HCT116 (cell line): ENCODE measurements around the gene ARHGDIG. TPM values are rescaled to one million over a fixed set of nuclear protein-coding genes. Genes with fewer than 3 reads are reported as not detected.

Experiments used
- ATAC-seq: fragments of 200-7000 bp; cut with Tn5 transposase; 2 replicates; pipeline ENCODE4 v1.9.1; 2020; ENCODE audit warnings: mild to moderate bottlenecking, moderate library complexity
- BruUV-seq: library from RNA; stranded (reverse); fragments of 400-500 nt; replicated peaks from 2 replicates; lab custom pipeline; 2021; lab: Mats Ljungman, UMichigan
- CTCF ChIA-PET: fragments of 300-600 bp; sonication (Branson Sonifier 250); formaldehyde crosslinking; loops from one replicate; lab custom pipeline; 2021; ENCODE audit warnings: antibody characterized with exemption; lab: Charles Lee
- POLR2A ChIA-PET: fragments of 300-600, 350-600 bp; sonication (Branson Sonifier 250); formaldehyde crosslinking; loops from one replicate; lab custom pipeline; 2021; ENCODE audit warnings: antibody characterized with exemption; lab: Charles Lee
- RAD21 ChIA-PET, 2 experiments: fragments of 300-600 bp; sonication (Branson Sonifier 250); formaldehyde crosslinking; loops; one replicate each; lab custom pipeline; 2023; ENCODE audit warnings: low total read pairs in 2 of 2; ENCODE audit not compliant: uncharacterized antibody in 2 of 2, unreplicated experiment in 2 of 2, low non-redundant PET in 1 of 2; lab: Charles Lee
- DNase-seq: peaks from one replicate; pipeline ENCODE4 v3.0.0-alpha.2; 2010; ENCODE audit warnings: low read depth, low spot score
- H2AFZ ChIP-seq: fragments of 200-600 bp; shearing (Covaris generic), sonication (generic); 2 replicates; pipeline ENCODE4 v1.6.1; 2017; ENCODE audit warnings: low read depth, mixed run types, mixed read lengths, antibody characterized with exemption, low read length; ENCODE audit not compliant: poor library complexity, severe bottlenecking
- H3K27ac ChIP-seq: 2 replicates; pipeline ENCODE4 v1.5.1; 2012; ENCODE audit warnings: low read depth, low read length
- H3K27me3 ChIP-seq: fragments of 200-600 bp; sonication (generic); 2 replicates; pipeline ENCODE4 v1.6.1; 2016; ENCODE audit warnings: mixed run types, low read length, mixed read lengths; ENCODE audit not compliant: insufficient read depth
- H3K36me3 ChIP-seq, 2 experiments: fragments of 200-500 bp in 1 of 2; fragments of 200-600 bp in 1 of 2; sonication (Bioruptor generic) in 1 of 2; sonication (generic) in 1 of 2; 2 replicates each; pipeline versions ENCODE4 v1.5.1 to v1.6.1; 2014 to 2016; ENCODE audit warnings: low read length in 2 of 2, inconsistent platforms in 1 of 2, mixed read lengths in 1 of 2, mixed run types in 1 of 2; ENCODE audit not compliant: insufficient read depth in 2 of 2, control insufficient read depth in 1 of 2
- H3K4me1 ChIP-seq, 2 experiments: fragments of 200-600 bp in 1 of 2; sonication (generic) in 1 of 2; 2 replicates each; pipeline versions ENCODE4 v1.5.1 to v1.6.1; 2012 to 2017; ENCODE audit warnings: low read length in 2 of 2, inconsistent platforms in 1 of 2, mild to moderate bottlenecking in 1 of 2, mixed read lengths in 1 of 2, mixed run types in 1 of 2, moderate library complexity in 1 of 2; ENCODE audit not compliant: insufficient read depth in 2 of 2, control insufficient read depth in 1 of 2
- H3K4me2 ChIP-seq: fragments of 200-600 bp; sonication (generic); 2 replicates; pipeline ENCODE4 v1.6.1; 2017; ENCODE audit warnings: mixed run types, low read length, mixed read lengths
- H3K4me3 ChIP-seq, 2 experiments: fragments of 200-600 bp in 1 of 2; sonication (generic) in 1 of 2; replicated peaks in 1 of 2; 2 replicates each; pipeline ENCODE4 v1.5.1; 2011 to 2016; ENCODE audit warnings: low read length in 2 of 2, control low read depth in 1 of 2, low read depth in 1 of 2, mild to moderate bottlenecking in 1 of 2, mixed read lengths in 1 of 2, mixed run types in 1 of 2
- H3K79me2 ChIP-seq: fragments of 200-600 bp; sonication (generic); 2 replicates; pipeline ENCODE4 v1.6.1; 2017; ENCODE audit warnings: mild to moderate bottlenecking, mixed run types, low read length, moderate library complexity, mixed read lengths; ENCODE audit not compliant: insufficient read depth
- H3K9ac ChIP-seq: fragments of 200-600 bp; sonication (generic); 2 replicates; pipeline ENCODE4 v1.6.1; 2016; ENCODE audit warnings: low read length, mixed read lengths
- H3K9me2 ChIP-seq: fragments of 200-600 bp; sonication (generic), shearing (Covaris generic); 2 replicates; pipeline ENCODE4 v1.6.1; 2017; ENCODE audit warnings: mixed run types, mild to moderate bottlenecking, moderate library complexity; ENCODE audit not compliant: insufficient read depth
- H3K9me3 ChIP-seq, 2 experiments: fragments of 200-500 bp in 1 of 2; fragments of 200-600 bp in 1 of 2; sonication (Bioruptor generic) in 1 of 2; sonication (generic) in 1 of 2; 2 replicates each; pipeline ENCODE4 v1.6.1; 2014 to 2017; ENCODE audit warnings: low read length in 2 of 2, mixed read lengths in 2 of 2, inconsistent platforms in 1 of 2, low read depth in 1 of 2, mild to moderate bottlenecking in 1 of 2, mixed run types in 1 of 2, moderate library complexity in 1 of 2; ENCODE audit not compliant: control insufficient read depth in 1 of 2, insufficient read depth in 1 of 2
- H4K20me1 ChIP-seq: fragments of 200-600 bp; sonication (generic), shearing (Covaris generic); 2 replicates; pipeline ENCODE4 v1.6.1; 2017; ENCODE audit warnings: mixed run types, mild to moderate bottlenecking, moderate library complexity; ENCODE audit not compliant: insufficient read depth
- CBX3 ChIP-seq: IDR thresholded peaks from 2 replicates; pipeline ENCODE4 v1.6.1; 2012; ENCODE audit warnings: low read depth
- CEBPB ChIP-seq: IDR thresholded peaks from 2 replicates; pipeline ENCODE4 v1.6.1; 2012; ENCODE audit warnings: low read depth
- EGR1 ChIP-seq: IDR thresholded peaks from 2 replicates; pipeline ENCODE4 v1.6.1; 2012; ENCODE audit warnings: low read depth
- ELF1 ChIP-seq: IDR thresholded peaks from 2 replicates; pipeline ENCODE4 v1.6.1; 2012; ENCODE audit warnings: low read depth, borderline replicate concordance
- EZH2 ChIP-seq: fragments of 200-600 bp; sonication (generic); IDR thresholded peaks from 2 replicates; pipeline ENCODE4 v1.6.1; 2017; ENCODE audit warnings: antibody characterized with exemption, mixed run types
- FOSL1 ChIP-seq: IDR thresholded peaks from 2 replicates; pipeline ENCODE4 v1.6.1; 2012; ENCODE audit warnings: low read depth
- POLR2A ChIP-seq: IDR thresholded peaks from 2 replicates; pipeline ENCODE4 v1.7.0; 2011; ENCODE audit warnings: borderline replicate concordance; ENCODE audit not compliant: insufficient read depth, insufficient read length; ENCODE audit errors: extremely low read depth
- POLR2AphosphoS5 ChIP-seq: IDR thresholded peaks from 2 replicates; pipeline ENCODE4 v1.6.1; 2011; ENCODE audit warnings: mild to moderate bottlenecking, low read depth, low read length, moderate library complexity
- RAD21 ChIP-seq: IDR thresholded peaks from 2 replicates; pipeline ENCODE4 v1.6.1; 2012; ENCODE audit warnings: low read depth, mild to moderate bottlenecking
- SIN3A ChIP-seq: IDR thresholded peaks from 2 replicates; pipeline ENCODE4 v1.6.1; 2012; ENCODE audit warnings: low read depth
- SP1 ChIP-seq: IDR thresholded peaks from 2 replicates; pipeline ENCODE4 v1.6.1; 2012; ENCODE audit warnings: low read depth
- SRF ChIP-seq: IDR thresholded peaks from 2 replicates; pipeline ENCODE4 v1.6.1; 2012; ENCODE audit warnings: low read depth
- YY1 ChIP-seq: IDR thresholded peaks from 2 replicates; pipeline ENCODE4 v1.6.1; 2011; ENCODE audit warnings: low read length, low read depth, moderate library complexity, mild to moderate bottlenecking; ENCODE audit not compliant: insufficient replicate concordance; ENCODE audit errors: extremely low read depth
- intact Hi-C: fragments of 100-400 bp; cut with micrococcal nuclease; formaldehyde crosslinking; loops from 2 replicates; pipeline ENCODE4 v1.10.0; 2022
- total RNA-seq: library from RNA; stranded (reverse); gene quantifications from one replicate; pipeline ENCODE4 v1.2.1, GENCODE V29; 2021; ENCODE audit not compliant: unreplicated experiment
- TF ChIP-seq, protein P1 (sequence below): IDR thresholded peaks from 2 replicates; pipeline ENCODE4 v1.6.1; 2011; ENCODE audit warnings: mild to moderate bottlenecking, low read length, moderate library complexity; ENCODE audit not compliant: insufficient replicate concordance; ENCODE audit errors: extremely low read depth
- TF ChIP-seq, protein P2 (sequence below), 3 experiments: fragments of 200-600 bp in 1 of 3; sonication (generic) in 1 of 3; IDR thresholded peaks in 2 of 3; conservative IDR thresholded peaks in 1 of 3; 2 replicates each; pipeline ENCODE4 v1.5.1; 2012 to 2017; ENCODE audit warnings: low read depth in 2 of 3, low read length in 2 of 3, antibody characterized with exemption in 1 of 3, borderline replicate concordance in 1 of 3, control low read depth in 1 of 3, mild to moderate bottlenecking in 1 of 3, mixed read lengths in 1 of 3, mixed run types in 1 of 3, moderate library complexity in 1 of 3; ENCODE audit not compliant: insufficient read depth in 1 of 3

ARHGDIG gene
- total RNA-seq, 1 experiment from 2014 or later = not detected

DNA sequence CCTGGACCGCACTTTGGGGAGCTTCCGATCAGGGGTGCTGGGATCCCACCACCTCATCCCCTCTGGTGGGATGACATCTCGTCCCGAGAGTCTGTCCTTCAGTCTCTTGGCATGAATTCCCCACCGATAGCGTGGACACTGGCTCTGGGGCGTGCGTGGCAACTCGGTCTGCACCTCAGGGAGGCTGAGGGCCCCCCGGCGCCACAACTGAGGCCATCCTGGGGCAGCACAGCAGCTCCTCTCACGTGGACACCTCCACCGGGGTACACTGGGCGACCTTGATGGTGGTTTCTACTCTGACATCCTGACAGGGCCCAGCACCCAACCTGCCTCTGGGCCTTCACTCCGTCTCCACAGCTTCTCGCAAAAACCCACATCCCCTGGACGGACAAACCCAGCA, 11.1 kb downstream of the ARHGDIG start:
- no peak for TF ChIP-seq SP1
- TF ChIP-seq, protein P1, sequence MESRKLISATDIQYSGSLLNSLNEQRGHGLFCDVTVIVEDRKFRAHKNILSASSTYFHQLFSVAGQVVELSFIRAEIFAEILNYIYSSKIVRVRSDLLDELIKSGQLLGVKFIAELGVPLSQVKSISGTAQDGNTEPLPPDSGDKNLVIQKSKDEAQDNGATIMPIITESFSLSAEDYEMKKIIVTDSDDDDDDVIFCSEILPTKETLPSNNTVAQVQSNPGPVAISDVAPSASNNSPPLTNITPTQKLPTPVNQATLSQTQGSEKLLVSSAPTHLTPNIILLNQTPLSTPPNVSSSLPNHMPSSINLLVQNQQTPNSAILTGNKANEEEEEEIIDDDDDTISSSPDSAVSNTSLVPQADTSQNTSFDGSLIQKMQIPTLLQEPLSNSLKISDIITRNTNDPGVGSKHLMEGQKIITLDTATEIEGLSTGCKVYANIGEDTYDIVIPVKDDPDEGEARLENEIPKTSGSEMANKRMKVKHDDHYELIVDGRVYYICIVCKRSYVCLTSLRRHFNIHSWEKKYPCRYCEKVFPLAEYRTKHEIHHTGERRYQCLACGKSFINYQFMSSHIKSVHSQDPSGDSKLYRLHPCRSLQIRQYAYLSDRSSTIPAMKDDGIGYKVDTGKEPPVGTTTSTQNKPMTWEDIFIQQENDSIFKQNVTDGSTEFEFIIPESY = no peak
- no peak for TF ChIP-seq RAD21
- TF ChIP-seq SIN3A = no peak
- no peak for TF ChIP-seq ELF1
- TF ChIP-seq, protein P2, sequence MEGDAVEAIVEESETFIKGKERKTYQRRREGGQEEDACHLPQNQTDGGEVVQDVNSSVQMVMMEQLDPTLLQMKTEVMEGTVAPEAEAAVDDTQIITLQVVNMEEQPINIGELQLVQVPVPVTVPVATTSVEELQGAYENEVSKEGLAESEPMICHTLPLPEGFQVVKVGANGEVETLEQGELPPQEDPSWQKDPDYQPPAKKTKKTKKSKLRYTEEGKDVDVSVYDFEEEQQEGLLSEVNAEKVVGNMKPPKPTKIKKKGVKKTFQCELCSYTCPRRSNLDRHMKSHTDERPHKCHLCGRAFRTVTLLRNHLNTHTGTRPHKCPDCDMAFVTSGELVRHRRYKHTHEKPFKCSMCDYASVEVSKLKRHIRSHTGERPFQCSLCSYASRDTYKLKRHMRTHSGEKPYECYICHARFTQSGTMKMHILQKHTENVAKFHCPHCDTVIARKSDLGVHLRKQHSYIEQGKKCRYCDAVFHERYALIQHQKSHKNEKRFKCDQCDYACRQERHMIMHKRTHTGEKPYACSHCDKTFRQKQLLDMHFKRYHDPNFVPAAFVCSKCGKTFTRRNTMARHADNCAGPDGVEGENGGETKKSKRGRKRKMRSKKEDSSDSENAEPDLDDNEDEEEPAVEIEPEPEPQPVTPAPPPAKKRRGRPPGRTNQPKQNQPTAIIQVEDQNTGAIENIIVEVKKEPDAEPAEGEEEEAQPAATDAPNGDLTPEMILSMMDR (IDR thresholded peaks at IDR 0.05 in 2 of 3, conservative IDR thresholded peaks at IDR 0.05 in 1 of 3; ENCODE audit: borderline replicate concordance in 1 of 3, insufficient read depth in 1 of 3, low read depth in 2 of 3, low read length in 2 of 3) = no peak
- no peak for TF ChIP-seq FOSL1
- TF ChIP-seq CEBPB = no peak
- no peak for TF ChIP-seq EZH2
- no peak for TF ChIP-seq CBX3
- TF ChIP-seq YY1 = no peak
- no peak for TF ChIP-seq SRF
- no peak for TF ChIP-seq POLR2A
- TF ChIP-seq POLR2AphosphoS5 = no peak
- no peak for TF ChIP-seq EGR1
- RAD21 ChIA-PET = no interaction called here
- intact Hi-C loops = no loop called here
- Histone ChIP-seq H3K9me2 (no peaks in the 10 kb centered on the region), H3K4me2 (no peak overlapping the region), H3K9me3 (no peaks in the 10 kb centered on the region), H2AFZ (no peak overlapping the region), H3K27me3 (no peaks in the 10 kb centered on the region), H3K4me1 (no peaks in the 10 kb centered on the region), H3K36me3 (no peaks in the 10 kb centered on the region), H3K27ac (no peak overlapping the region), H4K20me1 (no peaks in the 10 kb centered on the region), H3K79me2 (no peaks in the 10 kb centered on the region), H3K9ac (no peak overlapping the region), H3K4me3 (no peak overlapping the region)
- no peak for DNase-seq
- no peak for ATAC-seq
- POLR2A ChIA-PET = no interaction called here
- no TSS peak for BruUV-seq
- CTCF ChIA-PET = no interaction called here
